ENCODE results near the gene SLC2A10.

The SLC2A10 gene

GRCh38 chr20:46761566-46761965 is 52.1 kb downstream of the SLC2A10 start:
- Histone ChIP-seq H3F3A (ENCODE audit: low read depth) (no peaks in the 10 kb centered on the region), H3K9me3 (ENCODE audit: insufficient read depth, low read depth, low read length) (no peaks in the 10 kb centered on the region)

GRCh38 chr20:46764068-46764467 is 54.6 kb downstream of the SLC2A10 start:
- H3K27me3 ChIP-seq (ENCODE audit: insufficient read depth, low read length, poor library complexity, severe bottlenecking): no peaks in the 10 kb centered on the region
- H4K20me1 ChIP-seq (ENCODE audit: insufficient read depth, low read length, poor library complexity, severe bottlenecking): no peaks in the 10 kb centered on the region
- H3F3A ChIP-seq (ENCODE audit: low read depth): no peaks in the 10 kb centered on the region
- H3K9me3 ChIP-seq (ENCODE audit: insufficient read depth, low read depth, low read length): no peaks in the 10 kb centered on the region
- no peak for TF ChIP-seq EZH2phosphoT487 (IDR thresholded peaks at IDR 0.05; ENCODE audit: borderline replicate concordance)
- no peak for TF ChIP-seq CTCF (conservative IDR thresholded peaks at IDR 0.05; ENCODE audit: low read length)
- no peaks in the 10 kb centered on the region for H3K9me2 ChIP-seq (replicated peaks; ENCODE audit: low read depth, low read length)
- no peak overlapping the region for H3K4me3 ChIP-seq (ENCODE audit: low read length, poor library complexity, severe bottlenecking)
- H2AFZ ChIP-seq (ENCODE audit: low read length): no peak overlapping the region
- H3K9ac ChIP-seq (ENCODE audit: low read depth, low read length, poor library complexity, severe bottlenecking): no peak overlapping the region
- no peaks in the 10 kb centered on the region for H3K79me2 ChIP-seq (ENCODE audit: insufficient read depth, low read length)
- H3K36me3 ChIP-seq (ENCODE audit: insufficient read depth, low read length): no peaks in the 10 kb centered on the region
- no peak overlapping the region for H3K4me2 ChIP-seq (ENCODE audit: low read depth, low read length, poor library complexity, severe bottlenecking)
- H3K4me1 ChIP-seq (ENCODE audit: insufficient read depth, low read length, poor library complexity, severe bottlenecking): peaks cover 8% of the 10 kb centered on the region

More at GRCh38 chr20:46761566-46761965, 52.1 kb downstream of the SLC2A10 start:
- Histone ChIP-seq H3K9ac (ENCODE audit: low read depth, low read length, poor library complexity, severe bottlenecking) (no peak overlapping the region), H3K36me3 (ENCODE audit: insufficient read depth, low read length) (no peaks in the 10 kb centered on the region), H4K20me1 (ENCODE audit: insufficient read depth, low read length, poor library complexity, severe bottlenecking) (no peaks in the 10 kb centered on the region), H3K27me3 (ENCODE audit: insufficient read depth, low read length, poor library complexity, severe bottlenecking) (no peaks in the 10 kb centered on the region), H3K4me2 (ENCODE audit: low read depth, low read length, poor library complexity, severe bottlenecking) (no peak overlapping the region), H3K4me1 (ENCODE audit: insufficient read depth, low read length, poor library complexity, severe bottlenecking) (peaks cover 8% of the 10 kb centered on the region), H3K4me3 (ENCODE audit: low read length, poor library complexity, severe bottlenecking) (no peak overlapping the region), H3K9me2 (replicated peaks; ENCODE audit: low read depth, low read length) (no peaks in the 10 kb centered on the region), H3K79me2 (ENCODE audit: insufficient read depth, low read length) (no peaks in the 10 kb centered on the region), H2AFZ (ENCODE audit: low read length) (no peak overlapping the region)
- TF ChIP-seq EZH2phosphoT487 (IDR thresholded peaks at IDR 0.05; ENCODE audit: borderline replicate concordance) (no peak), CTCF (conservative IDR thresholded peaks at IDR 0.05; ENCODE audit: low read length) (no peak)

GRCh38 chr20:46765506-46766120 is 56.2 kb downstream of the SLC2A10 start:
- H3K4me2 ChIP-seq (ENCODE audit: low read depth, low read length, poor library complexity, severe bottlenecking): no peak overlapping the region
- H3F3A ChIP-seq (ENCODE audit: low read depth): no peaks in the 10 kb centered on the region
- no peak for TF ChIP-seq EZH2phosphoT487 (IDR thresholded peaks at IDR 0.05; ENCODE audit: borderline replicate concordance)
- H4K20me1 ChIP-seq (ENCODE audit: insufficient read depth, low read length, poor library complexity, severe bottlenecking): no peaks in the 10 kb centered on the region
- H3K79me2 ChIP-seq (ENCODE audit: insufficient read depth, low read length): no peaks in the 10 kb centered on the region
- H3K9me3 ChIP-seq (ENCODE audit: insufficient read depth, low read depth, low read length): no peaks in the 10 kb centered on the region
- no peak overlapping the region for H2AFZ ChIP-seq (ENCODE audit: low read length)
- H3K4me3 ChIP-seq (ENCODE audit: low read length, poor library complexity, severe bottlenecking): no peak overlapping the region
- H3K27me3 ChIP-seq (ENCODE audit: insufficient read depth, low read length, poor library complexity, severe bottlenecking): no peaks in the 10 kb centered on the region
- no peaks in the 10 kb centered on the region for H3K36me3 ChIP-seq (ENCODE audit: insufficient read depth, low read length)
- peaks cover 8% of the 10 kb centered on the region for H3K4me1 ChIP-seq (ENCODE audit: insufficient read depth, low read length, poor library complexity, severe bottlenecking)
- no peaks in the 10 kb centered on the region for H3K9me2 ChIP-seq (replicated peaks; ENCODE audit: low read depth, low read length)
- no peak overlapping the region for H3K9ac ChIP-seq (ENCODE audit: low read depth, low read length, poor library complexity, severe bottlenecking)

Data from Loucy (cell line).